GM12878 (cell line): ENCODE measurements around the gene SORCS2. TPM values are rescaled to one million over a fixed set of nuclear protein-coding genes. Genes with fewer than 3 reads are reported as not detected.

Source experiments
- ATAC-seq: fragments of 200-7000 bp; cut with Tn5 transposase; 3 replicates; pipeline ENCODE4 v1.9.1; 2020; ENCODE audit warnings: mild to moderate bottlenecking, moderate library complexity
- BruUV-seq: library from RNA; stranded (reverse); fragments of 400-500 nt; replicated peaks from 2 replicates; lab custom pipeline; 2021; lab: Mats Ljungman, UMichigan
- CTCF ChIA-PET: fragments of 300-600 bp; sonication (Branson Sonifier 250); formaldehyde crosslinking; extraction: SDS; loops from one replicate; lab custom pipeline; 2021; ENCODE audit warnings: inconsistent platforms; lab: Yijun Ruan, JAX
- POLR2A ChIA-PET: fragments of 350-600 bp; formaldehyde crosslinking; extraction: SDS; loops from one replicate; lab custom pipeline; 2021; ENCODE audit warnings: inconsistent platforms; lab: Charles Lee
- RAD21 ChIA-PET: fragments of 300-600 bp; sonication (Branson Sonifier 250); formaldehyde crosslinking; loops from one replicate; lab custom pipeline; 2023; ENCODE audit warnings: antibody characterized with exemption; ENCODE audit not compliant: unreplicated experiment; lab: Charles Lee
- SMC1A ChIA-PET: fragments of 300-600 bp; sonication (Branson Sonifier 250); formaldehyde crosslinking; loops from one replicate; lab custom pipeline; 2023; ENCODE audit not compliant: unreplicated experiment, uncharacterized antibody; lab: Charles Lee
- DNase-seq: peaks from one replicate; pipeline ENCODE4 v3.0.0-alpha.2; 2011; ENCODE audit warnings: low read depth, low spot score
- FAIRE-seq: peaks from 3 replicates; lab custom pipeline; 2011; peaks lifted over from hg19 to GRCh38; lab: Jason Lieb, UNC
- H2AFZ ChIP-seq: 2 replicates; pipeline ENCODE4 v1.6.0; 2011; ENCODE audit warnings: low read depth, low read length, control low read depth; ENCODE audit not compliant: control insufficient read depth
- H3K27ac ChIP-seq: 2 replicates; pipeline ENCODE4 v1.5.1; 2011; ENCODE audit warnings: control low read depth; ENCODE audit not compliant: control insufficient read depth, insufficient read depth
- H3K27me3 ChIP-seq, 2 experiments: replicated peaks in 1 of 2; 2 replicates each; pipeline versions ENCODE4 v1.6.0 to v1.6.1; 2011; ENCODE audit warnings: low read length in 1 of 2; ENCODE audit not compliant: control insufficient read depth in 2 of 2, insufficient read depth in 2 of 2
- H3K36me3 ChIP-seq, 2 experiments: 2 replicates each; pipeline ENCODE4 v1.5.1; 2011; ENCODE audit warnings: low read length in 1 of 2; ENCODE audit not compliant: control insufficient read depth in 2 of 2, insufficient read depth in 2 of 2
- H3K4me1 ChIP-seq: 2 replicates; pipeline ENCODE4 v1.6.1; 2011; ENCODE audit warnings: mild to moderate bottlenecking, low read length, moderate library complexity, mixed read lengths; ENCODE audit not compliant: control insufficient read depth, insufficient read depth
- H3K4me2 ChIP-seq: 2 replicates; pipeline ENCODE4 v1.6.0; 2011; ENCODE audit warnings: control low read depth; ENCODE audit not compliant: control insufficient read depth, insufficient read depth
- H3K4me3 ChIP-seq: fragments of 200-600 bp; sonication (generic); 2 replicates; pipeline ENCODE4 v1.5.1; 2016
- H3K79me2 ChIP-seq: 2 replicates; pipeline ENCODE4 v1.6.0; 2011; ENCODE audit warnings: low read length; ENCODE audit not compliant: control insufficient read depth, insufficient read depth
- H3K9ac ChIP-seq: 2 replicates; pipeline ENCODE4 v1.8.0; 2011; ENCODE audit warnings: low read length, control low read depth, mixed read lengths; ENCODE audit not compliant: control insufficient read depth, insufficient read depth
- H3K9me3 ChIP-seq: replicated peaks from 3 replicates; pipeline ENCODE4 v1.5.1; 2011; ENCODE audit warnings: mild to moderate bottlenecking, low read length; ENCODE audit not compliant: control insufficient read depth, insufficient read depth
- H4K20me1 ChIP-seq: 2 replicates; pipeline ENCODE4 v1.6.0; 2011; ENCODE audit not compliant: control insufficient read depth, insufficient read depth
- BRCA1 ChIP-seq: IDR thresholded peaks from 2 replicates; pipeline ENCODE4 v1.6.1; 2011; ENCODE audit warnings: low read depth, low read length, improper control_type of control experiment
- CEBPZ ChIP-seq: fragments of 150-350 bp; IDR thresholded peaks from 2 replicates; pipeline ENCODE4 v1.6.1; 2016; ENCODE audit warnings: low read depth, low read length
- EZH2 ChIP-seq: IDR thresholded peaks from 2 replicates; pipeline ENCODE4 v1.6.1; 2012; ENCODE audit warnings: low read depth, mild to moderate bottlenecking, control low read depth, inconsistent platforms, low read length, borderline replicate concordance; ENCODE audit not compliant: control insufficient read depth
- FOS ChIP-seq: IDR thresholded peaks from 3 replicates; pipeline ENCODE4 v1.6.1; 2011; ENCODE audit warnings: borderline replicate concordance; ENCODE audit not compliant: insufficient read length; ENCODE audit errors: extremely low read depth
- HDAC6 ChIP-seq: fragments of 200-600 bp; sonication (generic); IDR thresholded peaks from one replicate; pipeline ENCODE4 v1.8.0; 2017; ENCODE audit warnings: antibody characterized with exemption; ENCODE audit not compliant: unreplicated experiment
- KDM1A ChIP-seq: fragments of 200-600 bp; sonication (generic); IDR thresholded peaks from 2 replicates; pipeline ENCODE4 v1.6.1; 2016; ENCODE audit warnings: borderline replicate concordance
- MXI1 ChIP-seq: fragments of 150-350 bp; IDR thresholded peaks from 2 replicates; pipeline ENCODE4 v1.6.1; 2011; ENCODE audit warnings: low read depth, mild to moderate bottlenecking, inconsistent platforms, low read length, improper control_type of control experiment
- SIX5 ChIP-seq: IDR thresholded peaks from 2 replicates; pipeline ENCODE4 v1.6.1; 2011; ENCODE audit warnings: mild to moderate bottlenecking, low read depth, low read length, moderate library complexity; ENCODE audit not compliant: severe bottlenecking
- SKIL ChIP-seq: fragments of 450-650 bp; IDR thresholded peaks from 2 replicates; pipeline ENCODE4 v1.6.1; 2017; ENCODE audit warnings: mild to moderate bottlenecking, low read depth, inconsistent platforms; ENCODE audit not compliant: poor library complexity, severe bottlenecking
- SMAD1 ChIP-seq: fragments of 450-650 bp; IDR thresholded peaks from 2 replicates; pipeline ENCODE4 v1.6.1; 2018; ENCODE audit warnings: mild to moderate bottlenecking, low read depth; ENCODE audit not compliant: partially characterized antibody
- STAT1 ChIP-seq: fragments of 450-650 bp; conservative IDR thresholded peaks from 2 replicates; pipeline ENCODE4 v1.6.1; 2014; ENCODE audit warnings: antibody characterized with exemption, mild to moderate bottlenecking
- TAF1 ChIP-seq: IDR thresholded peaks from 2 replicates; pipeline ENCODE4 v1.6.1; 2011; ENCODE audit warnings: mild to moderate bottlenecking, low read depth, low read length, borderline replicate concordance
- ZBTB4 ChIP-seq: fragments of 450-650 bp; formaldehyde crosslinking; IDR thresholded peaks from 2 replicates; pipeline ENCODE4 v1.4.0; 2022; ENCODE audit warnings: mild to moderate bottlenecking, moderate library complexity
- WGBS: methylation state at CpG from one replicate; pipeline ENCODE4 v1.1.6; 2016; ENCODE audit warnings: low lambda C conversion rate; ENCODE audit not compliant: insufficient replicate concordance, insufficient coverage; ENCODE audit errors: missing lambda C conversion rate; 5-methylcytosine and 5-hydroxymethylcytosine counted together
- in situ Hi-C: fragments of 300-500 bp; cut with MboI; formaldehyde crosslinking; loops from 9 replicates; pipeline ENCODE4 v1.14.3; 2018; ENCODE audit warnings: mixed read lengths
- intact Hi-C: fragments of 100-400 bp; cut with micrococcal nuclease; formaldehyde crosslinking; loops from one replicate; pipeline ENCODE4 v1.14.2; 2022; ENCODE audit not compliant: unreplicated experiment
- polyA plus RNA-seq, 11 experiments: library from polyadenylated mRNA; depleted of rRNA in 4 of 11; unstranded in 6 of 11; stranded (reverse) in 5 of 11; fragments of >200 nt; fragmentation: Nextera tagmentation in 4 of 11; fragmentation: Illumina TruSeq in 1 of 11; extraction: Ambion mirVana in 4 of 11; extraction: Trizol in 1 of 11; gene quantifications; 1 replicate in 1 of 11; 2 replicates in 10 of 11; pipeline versions ENCODE4 v1.2.1 to v1.2.3, GENCODE V29; 2011 to 2016; ENCODE audit warnings: inconsistent platforms in 2 of 11, missing spikeins in 2 of 11, low read depth in 1 of 11
- total RNA-seq, 4 experiments: library from RNA; depleted of rRNA in 3 of 4; stranded (reverse); fragments of >200 nt in 3 of 4; fragmentation: Illumina TruSeq in 1 of 4; extraction: Trizol in 1 of 4; gene quantifications; 2 replicates each; pipeline versions ENCODE4 v1.2.1 to v1.2.3, GENCODE V29; 2013 to 2021

The SORCS2 gene
- total and polyA plus RNA-seq, 10 of the 15 experiments (the other 5 are each of a cell fraction or from before 2014, with no cell fraction given), result 0.01 to 0.15 (median 0.05) TPM; not detected in 5

DNA sequence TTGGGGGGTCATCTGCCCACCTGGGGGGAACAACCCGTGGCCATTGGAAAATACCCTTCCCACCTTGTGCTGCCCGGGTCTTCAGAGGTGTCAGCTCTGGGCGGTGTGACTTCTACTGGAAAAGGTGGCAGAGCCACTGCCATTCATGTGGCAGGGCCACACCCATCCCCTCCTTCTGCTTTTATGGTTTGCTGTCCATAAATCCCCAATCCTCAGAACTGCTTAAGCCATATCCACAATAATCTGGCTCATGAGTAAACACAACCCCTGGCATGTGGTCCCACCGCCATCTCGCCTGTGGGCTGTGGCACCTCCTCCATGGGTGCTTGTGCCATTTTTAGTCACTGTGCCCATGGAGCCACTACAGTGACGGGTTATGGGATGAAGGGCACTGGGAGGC lies 20.6 kb downstream of the SORCS2 start (continued):
- TF ChIP-seq ZBTB4 (no peak), STAT1 (no peak), SKIL (no peak), MXI1 (no peak)

DNA sequence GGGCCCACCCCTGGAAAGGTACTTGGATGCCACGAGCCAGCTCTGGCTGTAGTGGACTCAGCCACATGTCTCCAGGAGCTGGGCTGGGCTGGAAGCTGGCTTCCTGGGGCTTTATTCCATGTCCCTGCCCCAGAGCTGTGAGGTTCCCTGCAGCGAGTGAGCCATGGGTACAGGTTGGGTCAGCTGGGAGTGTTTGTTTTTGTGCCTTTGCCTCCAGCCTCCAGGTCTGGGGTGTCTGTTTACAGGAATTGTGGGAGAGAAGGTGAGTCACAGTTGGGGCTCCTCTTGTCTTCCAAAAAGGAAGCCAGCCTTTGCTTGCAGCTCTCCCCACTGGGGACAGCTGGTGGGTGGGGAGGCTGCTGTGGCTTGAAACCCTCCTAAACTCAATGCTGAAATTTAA lies 21.5 kb downstream of the SORCS2 start:
- RAD21 ChIA-PET, result interaction anchor here (0.9 kb wide), 1 partner anchor 40 kb away, joined by 3 read pairs; no protein-coding TSS in a partner anchor
- Histone ChIP-seq H3K27ac (no peak overlapping the region), H4K20me1 (no peaks in the 10 kb centered on the region), H3K27me3 (no peaks in the 10 kb centered on the region; a peak in 2 of 4 replicates), H3K36me3 (no peaks in the 10 kb centered on the region), H2AFZ (no peak overlapping the region), H3K9ac (no peak overlapping the region), H3K4me1 (no peaks in the 10 kb centered on the region), H3K9me3 (no peaks in the 10 kb centered on the region), H3K4me3 (no peak overlapping the region), H3K4me2 (no peak overlapping the region), H3K79me2 (no peaks in the 10 kb centered on the region)
- POLR2A ChIA-PET, result no interaction called here
- in situ Hi-C loops (no loop called here), intact Hi-C loops (no loop called here)
- DNase-seq (no peak), FAIRE-seq (no peak), ATAC-seq (no peak)
- CTCF ChIA-PET, result no interaction called here
- SMC1A ChIA-PET, result no interaction called here
- WGBS, result 11% methylated on average over 2 of the region's 2 CpGs
- BruUV-seq, result no TSS peak
- TF ChIP-seq TAF1 (no peak), FOS (no peak), BRCA1 (no peak), CEBPZ (no peak), SIX5 (no peak), KDM1A (no peak), EZH2 (no peak), SMAD1 (no peak), HDAC6 (no peak)
- TF ChIP-seq, all 136 proteins: peak for 0
